LNCaP clone FGC (cell line): ENCODE data around the gene ANKRD66.

Experiments
- DNase-seq: peaks from one replicate; pipeline ENCODE4 v3.0.0-alpha.2; 2011; ENCODE audit warnings: low read depth
- H3K4me3 ChIP-seq: 2 replicates; pipeline ENCODE4 v1.5.1; 2011; ENCODE audit warnings: mild to moderate bottlenecking, low read depth, low read length, control low read depth
- TF ChIP-seq, protein P1 (sequence below): IDR thresholded peaks from 2 replicates; pipeline ENCODE4 v1.5.1; 2012; ENCODE audit warnings: mild to moderate bottlenecking; ENCODE audit not compliant: control insufficient read depth, insufficient read depth; ENCODE audit errors: extremely low read depth

ANKRD66 gene

DNA sequence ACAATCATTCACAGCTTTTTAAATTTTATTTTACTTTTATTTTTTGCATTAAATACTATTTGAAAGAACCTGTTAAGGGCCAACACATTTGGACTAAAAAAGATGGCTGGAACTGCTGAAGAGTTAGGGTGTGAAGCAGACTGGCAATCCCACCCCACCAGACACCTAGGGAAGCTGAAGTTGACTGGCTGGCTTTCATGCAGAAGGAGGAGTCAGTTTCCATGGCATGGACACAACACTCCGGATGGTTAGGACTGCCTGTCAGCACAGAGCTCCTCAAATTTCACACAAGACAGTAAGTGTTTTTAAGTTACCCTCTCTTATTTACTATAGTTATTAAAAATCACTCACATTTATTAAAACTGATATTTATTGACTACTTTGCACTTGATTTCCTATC is at the start of gene ANKRD66:
Gene ANKRD66 (plus strand): TSS at position 238 of the 400 bp plus-strand sequence. CDS start 5,016 bp downstream, outside the sequence.
- H3K4me3 ChIP-seq = no peak within 1 kb of the TSS
- no peak for DNase-seq
- TF ChIP-seq, protein P1, sequence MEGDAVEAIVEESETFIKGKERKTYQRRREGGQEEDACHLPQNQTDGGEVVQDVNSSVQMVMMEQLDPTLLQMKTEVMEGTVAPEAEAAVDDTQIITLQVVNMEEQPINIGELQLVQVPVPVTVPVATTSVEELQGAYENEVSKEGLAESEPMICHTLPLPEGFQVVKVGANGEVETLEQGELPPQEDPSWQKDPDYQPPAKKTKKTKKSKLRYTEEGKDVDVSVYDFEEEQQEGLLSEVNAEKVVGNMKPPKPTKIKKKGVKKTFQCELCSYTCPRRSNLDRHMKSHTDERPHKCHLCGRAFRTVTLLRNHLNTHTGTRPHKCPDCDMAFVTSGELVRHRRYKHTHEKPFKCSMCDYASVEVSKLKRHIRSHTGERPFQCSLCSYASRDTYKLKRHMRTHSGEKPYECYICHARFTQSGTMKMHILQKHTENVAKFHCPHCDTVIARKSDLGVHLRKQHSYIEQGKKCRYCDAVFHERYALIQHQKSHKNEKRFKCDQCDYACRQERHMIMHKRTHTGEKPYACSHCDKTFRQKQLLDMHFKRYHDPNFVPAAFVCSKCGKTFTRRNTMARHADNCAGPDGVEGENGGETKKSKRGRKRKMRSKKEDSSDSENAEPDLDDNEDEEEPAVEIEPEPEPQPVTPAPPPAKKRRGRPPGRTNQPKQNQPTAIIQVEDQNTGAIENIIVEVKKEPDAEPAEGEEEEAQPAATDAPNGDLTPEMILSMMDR = no peak

DNA sequence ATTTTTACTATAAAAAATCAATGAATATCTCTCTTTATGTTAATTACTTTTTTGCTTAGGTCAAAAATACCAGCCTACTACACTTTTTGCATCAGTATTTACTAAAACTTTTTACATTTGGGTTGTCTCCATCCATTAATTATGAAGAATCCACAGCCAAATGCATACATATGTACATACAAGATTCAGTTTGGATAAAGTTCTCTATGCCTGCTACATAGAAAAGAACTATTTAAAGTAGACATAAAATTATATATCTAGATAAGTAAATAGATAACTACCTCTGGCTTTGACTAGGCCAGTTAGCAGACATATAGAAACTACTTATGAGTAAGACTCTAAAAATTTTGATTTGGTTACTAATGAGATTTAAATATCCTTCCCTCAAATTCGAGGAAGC is 46.8 kb upstream of the ANKRD66 start:
- DNase-seq = no peak
- TF ChIP-seq, protein P1 = no peak
- H3K4me3 ChIP-seq = no peak overlapping the region

DNA sequence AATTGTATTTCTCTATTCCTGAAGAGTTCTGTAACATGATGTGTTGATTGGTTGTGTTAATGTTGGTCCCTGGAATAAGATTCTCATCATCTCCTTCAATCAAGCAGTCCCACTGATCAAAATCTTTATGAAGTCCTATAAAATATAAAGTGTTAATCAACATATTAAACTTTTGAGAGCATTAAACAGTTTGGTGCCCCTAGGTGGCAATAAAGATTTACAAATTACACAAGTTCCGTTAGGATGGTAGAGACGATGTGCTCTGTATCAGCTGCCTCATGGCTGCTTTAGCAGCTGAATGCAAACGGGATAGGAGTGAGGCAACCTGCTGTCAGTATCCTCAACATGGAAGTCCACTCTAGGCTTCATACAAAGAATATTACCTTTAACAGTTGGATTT is 42.2 kb upstream of the ANKRD66 start:
- DNase-seq = peak; percentile 37
- H3K4me3 ChIP-seq = no peak overlapping the region
- TF ChIP-seq, protein P1 = peak; percentile 63

DNA sequence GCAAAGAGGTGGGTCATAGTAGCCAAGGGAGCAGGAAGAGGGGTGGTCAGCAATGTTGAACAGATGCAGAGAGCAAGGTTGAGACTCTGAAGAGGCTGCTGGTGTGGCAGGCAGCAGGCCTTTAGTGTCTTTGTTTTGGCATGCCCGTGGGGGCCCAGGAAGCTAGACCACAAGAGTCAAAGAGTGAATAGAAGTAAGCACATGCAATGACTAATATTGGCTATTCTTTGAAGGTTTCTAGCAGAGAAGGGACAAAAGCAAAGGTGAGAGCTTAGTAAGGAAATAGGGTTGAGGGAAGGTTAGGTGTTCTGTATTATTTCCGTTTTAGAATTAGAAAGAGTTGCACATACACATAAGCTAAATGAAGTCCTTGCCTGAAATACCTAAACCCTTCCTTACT is 40.3 kb upstream of the ANKRD66 start:
- DNase-seq = no peak
- no peak overlapping the region for H3K4me3 ChIP-seq
- TF ChIP-seq, protein P1 = no peak

DNA sequence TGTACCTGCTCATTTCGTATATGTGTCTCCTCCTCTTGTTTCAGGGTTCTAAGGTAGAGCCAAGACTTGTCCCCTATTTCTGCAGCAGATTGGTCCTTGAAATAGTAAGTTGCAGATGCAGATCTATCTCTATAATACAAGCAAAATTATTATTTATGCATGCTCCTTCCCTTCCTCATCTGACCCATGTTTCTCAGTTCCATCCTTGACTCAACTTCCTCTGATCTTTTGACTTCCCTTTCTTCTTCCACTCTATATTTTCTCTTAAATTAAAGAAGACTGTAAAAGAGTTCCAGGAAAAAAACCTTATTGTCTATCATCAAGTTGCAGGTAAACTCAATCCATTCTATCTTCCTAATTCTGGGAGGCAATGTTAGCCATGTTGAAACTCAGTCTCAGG is 35.2 kb upstream of the ANKRD66 start:
- H3K4me3 ChIP-seq = no peak overlapping the region
- TF ChIP-seq, protein P1 = no peak
- no peak for DNase-seq

DNA sequence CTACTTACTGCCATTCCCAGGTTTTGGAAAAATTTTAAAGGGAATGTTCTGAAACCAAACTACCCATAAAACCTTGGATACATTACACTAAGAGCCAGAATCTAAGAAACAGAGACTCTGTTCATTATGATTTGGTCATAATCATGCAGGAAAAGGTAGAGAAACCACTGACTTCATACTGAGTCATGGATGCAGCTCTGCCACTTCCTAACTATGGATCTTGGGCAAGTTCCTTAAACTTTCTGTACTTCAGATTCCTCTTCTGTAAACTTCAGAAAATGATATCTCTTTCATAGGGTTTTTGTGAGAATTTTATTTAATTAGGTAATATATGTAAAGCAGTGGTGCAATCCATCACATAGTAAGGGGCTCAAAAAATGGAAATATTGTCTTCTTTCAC is 31.6 kb upstream of the ANKRD66 start:
- no peak for DNase-seq
- TF ChIP-seq, protein P1 = no peak

DNA sequence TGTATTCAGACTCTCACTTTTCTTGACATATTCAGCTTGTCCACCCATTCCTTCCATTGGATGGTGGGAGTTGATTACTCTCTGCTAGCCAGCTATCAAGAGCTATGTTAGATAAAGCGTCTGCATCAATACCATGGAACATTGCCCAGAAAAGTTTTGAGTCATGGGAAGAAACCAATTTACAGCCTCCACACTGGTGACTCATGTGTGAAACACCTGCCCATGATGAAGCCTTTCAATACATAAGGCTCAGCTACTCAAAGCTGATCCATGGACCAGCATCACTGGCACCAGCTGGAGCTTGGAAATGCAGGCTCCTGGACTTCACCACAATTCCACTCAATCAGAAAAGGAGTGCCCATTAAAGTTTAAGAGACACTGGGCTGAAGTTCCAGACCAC is 27.6 kb upstream of the ANKRD66 start:
- H3K4me3 ChIP-seq = no peak overlapping the region
- DNase-seq = no peak

More for the DNA sequence above, 31.6 kb upstream of the ANKRD66 start:
- no peak overlapping the region for H3K4me3 ChIP-seq

More for the DNA sequence above, 27.6 kb upstream of the ANKRD66 start:
- TF ChIP-seq, protein P1 = no peak
